RWPE1 (cell line): Measurements from ENCODE around the gene NPAS1.
"Not testable (repeated sequence)": the region's sequence is repeated elsewhere in the genome, so short reads cannot be mapped to it uniquely, and the experiment has no call there.

Experiments
- CTCF ChIA-PET: fragments of 350-600 bp; sonication (Branson Sonifier 250); formaldehyde crosslinking; extraction: SDS; loops from one replicate; lab custom pipeline; 2021; lab: Yijun Ruan, JAX
- POLR2A ChIA-PET: fragments of 400-600 bp; formaldehyde crosslinking; extraction: SDS; loops from one replicate; lab custom pipeline; 2020; ENCODE audit warnings: antibody characterized with exemption; ENCODE audit not compliant: low non-redundant PET; lab: Yijun Ruan, JAX
- DNase-seq: peaks from one replicate; pipeline ENCODE4 v3.0.0; 2012; ENCODE audit warnings: low spot score
- H3K27ac ChIP-seq: fragments of 450-650 bp; 2 replicates; pipeline ENCODE4 v1.5.1; 2017
- TF ChIP-seq, protein P1 (sequence below): fragments of 450-650 bp; conservative IDR thresholded peaks from 2 replicates; pipeline ENCODE4 v1.5.1; 2017; ENCODE audit warnings: low read depth, mild to moderate bottlenecking

NPAS1 gene

DNA sequence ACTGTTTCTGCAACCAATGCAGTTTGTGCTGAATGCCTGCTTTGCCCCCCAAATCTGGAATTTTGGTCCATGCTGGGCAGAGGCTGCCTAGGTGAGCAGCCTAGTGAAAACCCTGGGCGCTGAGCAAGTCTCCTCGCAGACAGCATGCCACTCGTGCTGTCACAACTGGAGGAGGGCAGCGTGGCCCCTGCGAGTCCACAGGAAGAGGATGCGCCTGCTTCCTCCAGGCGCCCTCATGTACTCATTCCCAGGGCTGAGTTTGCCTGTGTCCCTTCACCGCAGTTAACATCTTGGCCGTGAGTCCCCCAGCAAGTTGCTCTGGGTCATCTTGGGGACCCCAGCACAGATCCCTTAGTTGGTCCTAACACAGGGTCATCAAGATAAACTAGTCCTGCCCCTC is 55.0 kb downstream of the NPAS1 start:
- POLR2A ChIA-PET: no interaction called here
- H3K27ac ChIP-seq: peak overlapping the region; percentile 27
- DNase-seq: no peak
- TF ChIP-seq, protein P1, sequence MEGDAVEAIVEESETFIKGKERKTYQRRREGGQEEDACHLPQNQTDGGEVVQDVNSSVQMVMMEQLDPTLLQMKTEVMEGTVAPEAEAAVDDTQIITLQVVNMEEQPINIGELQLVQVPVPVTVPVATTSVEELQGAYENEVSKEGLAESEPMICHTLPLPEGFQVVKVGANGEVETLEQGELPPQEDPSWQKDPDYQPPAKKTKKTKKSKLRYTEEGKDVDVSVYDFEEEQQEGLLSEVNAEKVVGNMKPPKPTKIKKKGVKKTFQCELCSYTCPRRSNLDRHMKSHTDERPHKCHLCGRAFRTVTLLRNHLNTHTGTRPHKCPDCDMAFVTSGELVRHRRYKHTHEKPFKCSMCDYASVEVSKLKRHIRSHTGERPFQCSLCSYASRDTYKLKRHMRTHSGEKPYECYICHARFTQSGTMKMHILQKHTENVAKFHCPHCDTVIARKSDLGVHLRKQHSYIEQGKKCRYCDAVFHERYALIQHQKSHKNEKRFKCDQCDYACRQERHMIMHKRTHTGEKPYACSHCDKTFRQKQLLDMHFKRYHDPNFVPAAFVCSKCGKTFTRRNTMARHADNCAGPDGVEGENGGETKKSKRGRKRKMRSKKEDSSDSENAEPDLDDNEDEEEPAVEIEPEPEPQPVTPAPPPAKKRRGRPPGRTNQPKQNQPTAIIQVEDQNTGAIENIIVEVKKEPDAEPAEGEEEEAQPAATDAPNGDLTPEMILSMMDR: no peak
- CTCF ChIA-PET: no interaction called here

DNA sequence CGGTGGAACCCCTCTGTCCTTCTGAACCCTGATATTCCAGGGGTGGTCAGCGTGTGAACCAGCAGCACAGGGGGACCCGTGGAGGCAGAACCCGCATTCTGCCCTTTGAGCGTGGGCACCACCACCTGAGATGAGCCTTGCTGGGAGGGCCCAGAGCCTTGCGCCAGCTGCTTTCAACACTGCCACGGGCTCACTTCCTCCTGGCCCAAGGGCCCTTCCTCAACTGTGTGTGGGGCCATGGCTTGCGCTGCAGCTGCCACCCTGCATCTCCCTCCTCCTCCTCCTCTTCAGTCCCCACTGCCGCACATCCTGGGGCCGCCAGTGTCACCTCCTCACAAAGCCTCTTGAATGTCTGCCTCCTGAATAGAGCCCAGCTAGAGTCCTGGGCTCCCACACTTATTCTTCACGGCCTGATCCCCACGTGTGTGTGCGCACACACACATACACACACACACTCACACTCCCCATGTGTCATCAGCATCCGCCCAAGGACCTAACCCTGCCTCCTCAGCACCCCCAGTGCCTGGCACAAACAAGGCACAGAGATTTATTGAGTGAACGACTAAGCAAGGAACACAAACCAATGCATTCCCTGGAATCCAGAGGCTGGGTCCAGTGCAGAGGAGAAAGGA is 55.7 kb downstream of the NPAS1 start:
- DNase-seq: no peak

DNA sequence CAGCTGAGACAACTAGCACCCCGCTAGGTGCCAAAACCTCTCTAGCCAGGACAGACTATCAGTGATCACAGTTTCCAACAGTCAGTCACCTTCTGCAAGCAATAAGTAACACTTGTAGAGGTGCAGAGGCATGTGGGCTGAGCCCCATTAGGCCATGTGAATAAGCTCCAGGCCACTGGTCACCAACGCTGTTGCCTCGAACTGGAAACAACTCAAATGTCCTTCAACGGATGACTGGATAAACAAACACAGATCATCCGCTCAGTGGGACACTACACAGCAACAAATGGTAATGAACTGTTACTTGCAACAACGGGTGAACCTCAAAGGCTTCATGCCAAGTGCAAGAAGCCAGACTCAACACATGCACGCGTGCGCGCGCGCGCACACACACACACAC is 56.3 kb downstream of the NPAS1 start:
- CTCF ChIA-PET: no interaction called here

More for the DNA sequence above, 55.7 kb downstream of the NPAS1 start:
- ChIA-PET POLR2A (no interaction called here), CTCF (no interaction called here)
- peak overlapping the region; percentile 27; the same call in 1 of the 2 replicates for H3K27ac ChIP-seq
- TF ChIP-seq, protein P1: no peak

DNA sequence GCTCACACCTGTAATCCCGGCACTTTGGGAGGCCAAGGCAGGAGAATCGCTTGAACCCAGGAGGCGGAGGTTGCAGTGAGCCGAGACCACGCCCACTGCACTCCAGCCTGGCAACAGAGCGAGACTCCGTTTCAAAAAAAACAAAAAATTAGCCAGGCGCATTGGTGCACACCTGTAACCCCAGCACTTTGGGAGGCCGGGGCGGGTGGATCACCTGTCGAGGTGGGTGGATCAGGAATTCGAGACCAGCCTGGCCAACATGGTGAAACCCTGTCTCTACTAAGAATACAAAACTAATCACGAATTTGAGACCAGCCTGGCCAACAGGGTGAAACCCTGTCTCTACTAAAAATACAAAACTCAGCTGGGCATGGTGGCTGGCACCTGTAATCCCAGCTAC is 58.7 kb downstream of the NPAS1 start:
- DNase-seq, POLR2A ChIA-PET: not testable (repeated sequence)
- CTCF ChIA-PET: interaction anchor here (0.7 to 1.4 kb wide), 4 partner anchors 18 to 47 kb away, joined by 3 to 4 read pairs (median 3); no protein-coding TSS in a partner anchor
- H3K27ac ChIP-seq: peak overlapping the region; percentile 22; the same call in 1 of the 2 replicates

More for the DNA sequence above, 56.3 kb downstream of the NPAS1 start:
- TF ChIP-seq, protein P1: no peak
- no peak for DNase-seq
- POLR2A ChIA-PET: no interaction called here
- H3K27ac ChIP-seq: peak overlapping the region; percentile 27; the same call in 1 of the 2 replicates

DNA sequence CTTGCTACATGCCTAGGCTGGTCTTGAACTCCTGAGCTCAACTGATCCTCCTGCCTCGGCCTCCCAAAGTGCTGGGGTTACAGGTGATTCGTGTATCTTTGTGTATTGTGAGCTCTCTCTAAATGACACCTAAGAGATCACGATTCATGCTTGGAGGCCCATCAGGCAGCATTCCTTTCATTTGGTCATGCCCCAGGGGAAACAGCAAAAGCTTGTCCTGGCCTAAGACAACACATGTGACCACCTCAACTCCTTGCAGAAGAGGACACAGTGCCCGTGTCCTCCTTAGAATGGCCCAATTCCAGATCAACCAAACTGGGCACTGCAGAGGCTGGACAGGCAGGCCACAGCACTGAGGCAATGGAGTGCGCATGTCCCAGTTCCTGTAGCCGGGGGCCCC is 61.5 kb downstream of the NPAS1 start:
- ChIA-PET CTCF (interaction anchor here (0.6 to 0.7 kb wide), 3 partner anchors 22 to 406 kb away, joined by 3 to 6 read pairs (median 3); no protein-coding TSS in a partner anchor), POLR2A (no interaction called here)
- peak overlapping the region; percentile 71 for H3K27ac ChIP-seq
- DNase-seq: no peak
- TF ChIP-seq, protein P1: no peak

DNA sequence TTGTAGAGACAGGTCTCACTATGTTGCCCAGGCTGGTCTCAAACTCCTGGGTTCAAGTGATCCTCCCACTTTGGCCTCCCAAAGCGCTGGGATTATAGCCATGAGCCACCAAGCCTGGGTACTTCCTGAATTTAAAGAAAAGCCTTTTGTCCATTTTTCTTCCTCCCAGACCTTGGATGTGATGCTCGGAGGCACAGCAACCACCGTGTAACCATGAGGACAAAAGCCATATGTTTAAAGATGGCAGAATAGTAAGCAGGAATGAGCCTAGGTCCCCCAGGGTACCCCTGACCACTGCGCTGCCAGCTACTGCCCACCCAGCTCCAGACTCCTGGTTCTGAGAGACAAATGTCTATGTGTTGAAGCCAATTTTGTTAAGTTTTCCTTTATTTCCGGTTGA is 62.9 kb downstream of the NPAS1 start:
- ChIA-PET CTCF (no interaction called here), POLR2A (no interaction called here)
- no peak for DNase-seq
- TF ChIP-seq, protein P1: no peak
- H3K27ac ChIP-seq: no peak overlapping the region

DNA sequence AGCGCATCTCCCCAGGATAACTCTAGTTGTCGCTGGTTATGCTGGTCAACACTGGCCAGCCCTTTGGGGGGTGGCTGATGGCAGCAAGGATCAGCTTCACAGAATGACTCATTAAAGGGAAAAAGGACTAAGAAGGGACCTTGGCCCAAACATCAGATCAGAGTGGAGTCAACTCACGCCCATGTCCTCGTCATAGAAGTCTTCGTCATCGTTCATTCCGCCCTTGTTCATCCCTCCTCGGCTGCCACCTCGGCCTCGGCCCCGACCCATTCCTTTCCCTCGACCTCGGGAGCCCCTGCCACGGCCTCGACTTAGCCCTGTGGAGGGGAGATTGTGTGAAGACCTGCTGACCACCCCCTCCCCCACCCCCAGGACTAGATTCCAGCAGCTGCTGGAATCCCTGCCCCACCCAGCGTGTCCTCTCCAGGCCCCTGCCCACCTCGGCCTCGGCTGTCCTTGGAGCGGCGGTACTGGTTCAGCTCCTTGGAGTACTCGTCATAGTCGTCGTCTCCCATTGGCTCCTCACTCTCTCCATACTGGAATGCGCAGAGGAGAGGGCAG is 65.3 kb downstream of the NPAS1 start:
- DNase-seq: no peak
- ChIA-PET CTCF (interaction anchor here (0.5 kb wide), 1 partner anchor 112 kb away, joined by 5 read pairs; no protein-coding TSS in a partner anchor), POLR2A (no interaction called here)
- TF ChIP-seq, protein P1: no peak
- no peak overlapping the region for H3K27ac ChIP-seq
